CD4-positive, alpha-beta T cell (primary cell): Measurements from ENCODE around the gene RNF152. TPM values are rescaled to one million over a fixed set of nuclear protein-coding genes. Genes with fewer than 3 reads are reported as not detected.

Experiments
- ATAC-seq: fragments of 200-7000 bp; cut with Tn5 transposase; one replicate; pipeline ENCODE4 v1.10.0; 2022; ENCODE audit warnings: mild to moderate bottlenecking; ENCODE audit not compliant: poor library complexity
- CTCF ChIA-PET: fragments of 350-600 bp; sonication (Branson Sonifier 250); formaldehyde crosslinking; loops from one replicate; lab custom pipeline; 2021; ENCODE audit warnings: antibody characterized with exemption, inconsistent platforms; lab: Charles Lee
- POLR2A ChIA-PET: fragments of 350-600 bp; sonication (Branson Sonifier 250); formaldehyde crosslinking; loops from one replicate; lab custom pipeline; 2021; ENCODE audit warnings: antibody characterized with exemption, inconsistent platforms; lab: Charles Lee
- DNase-seq, 14 experiments: peaks; one replicate each; pipeline ENCODE4 v3.0.0-alpha.2; 2013 to 2020; ENCODE audit warnings: mixed read lengths in 2 of 14
- H3K27ac ChIP-seq, 2 donors: one replicate each; pipeline versions ENCODE4 v1.5.1 to v1.7.0; 2013; ENCODE audit warnings: low read length in 2 of 2, low read depth in 1 of 2, mild to moderate bottlenecking in 1 of 2
- H3K27me3 ChIP-seq, 2 experiments: 1 replicate in 1 of 2; 2 replicates in 1 of 2; pipeline versions ENCODE4 v1.6.1 to v1.7.0; 2013; ENCODE audit warnings: low read length in 2 of 2, control low read depth in 1 of 2, mild to moderate bottlenecking in 1 of 2, moderate library complexity in 1 of 2; ENCODE audit not compliant: insufficient read depth in 2 of 2, control insufficient read depth in 1 of 2
- H3K36me3 ChIP-seq: one replicate; pipeline ENCODE4 v1.6.1; 2013; ENCODE audit warnings: low read length, control low read depth; ENCODE audit not compliant: insufficient read depth
- H3K4me1 ChIP-seq: one replicate; pipeline ENCODE4 v1.6.1; 2013; ENCODE audit warnings: low read length, control low read depth; ENCODE audit not compliant: insufficient read depth
- H3K4me3 ChIP-seq: one replicate; pipeline ENCODE4 v1.5.1; 2013; ENCODE audit warnings: mild to moderate bottlenecking, low read length, moderate library complexity
- H3K9me3 ChIP-seq, 2 experiments: 1 replicate in 1 of 2; 2 replicates in 1 of 2; pipeline versions ENCODE4 v1.6.1 to v1.7.0; 2013; ENCODE audit warnings: low read length in 2 of 2, mild to moderate bottlenecking in 2 of 2, control low read depth in 1 of 2, moderate library complexity in 1 of 2; ENCODE audit not compliant: control insufficient read depth in 1 of 2, insufficient read depth in 1 of 2
- H3K27ac Mint-ChIP-seq: one replicate; pipeline ENCODE4 v1.8.0; 2020; ENCODE audit warnings: mixed read lengths
- H3K27me3 Mint-ChIP-seq: one replicate; pipeline ENCODE4 v1.8.0; 2021; ENCODE audit warnings: mixed read lengths
- H3K36me3 Mint-ChIP-seq: one replicate; pipeline ENCODE4 v1.8.0; 2021; ENCODE audit warnings: low read depth, mixed read lengths
- H3K4me1 Mint-ChIP-seq: one replicate; pipeline ENCODE4 v1.8.0; 2021; ENCODE audit warnings: low read depth, mixed read lengths
- H3K4me3 Mint-ChIP-seq: one replicate; pipeline ENCODE4 v1.8.0; 2020; ENCODE audit warnings: mild to moderate bottlenecking, mixed read lengths
- H3K9me3 Mint-ChIP-seq: one replicate; pipeline ENCODE4 v1.8.0; 2020; ENCODE audit warnings: mixed read lengths
- intact Hi-C, 2 experiments: fragments of 100-400 bp; cut with DNase I in 1 of 2; cut with micrococcal nuclease in 1 of 2; formaldehyde crosslinking; loops; one replicate each; pipeline versions ENCODE4 v1.15.1 to v1.9.0; 2023 to 2025; cut with DNase I, micrococcal nuclease
- total RNA-seq, 174 experiments: library from RNA in 2 of 174; stranded (reverse) in 2 of 174; gene quantifications; one replicate each; pipeline ENCODE4 v1.2.3 and lab custom pipeline; 2021 to 2026
- TF ChIP-seq, protein P1 (sequence below): fragments of 200-600 bp; IDR thresholded peaks from one replicate; pipeline ENCODE4 v1.8.0; 2022; ENCODE audit warnings: antibody characterized with exemption, mild to moderate bottlenecking

The RNF152 gene
- total RNA-seq, 2 experiments from 2014 or later, result 0.60 to 1.0 TPM

GRCh38 chr18:61893309-61893970 is 633 bp upstream of the RNF152 start:
- ChIA-PET CTCF (no interaction called here), POLR2A (no interaction called here)
- Mint-ChIP-seq H3K36me3 (peaks cover 12% of the 10 kb centered on the region), H3K27me3 (peaks cover 47% of the 10 kb centered on the region), H3K4me3 (peak overlapping the region; percentile 96), H3K9me3 (no peaks in the 10 kb centered on the region), H3K27ac (peak overlapping the region; percentile 21), H3K4me1 (peaks cover 14% of the 10 kb centered on the region)
- H3K27me3 ChIP-seq, result peaks cover 23 to 28% of the 10 kb centered on the region in 2 experiments
- peaks cover 20% of the 10 kb centered on the region for H3K4me1 ChIP-seq
- intact Hi-C loops, result loop anchor here in 1 of 2 experiments (5.0 kb wide), 1 partner anchor 311 kb away; no protein-coding TSS in a partner anchor
- H3K4me3 ChIP-seq, result peak overlapping the region; percentile 61
- TF ChIP-seq, protein P1, sequence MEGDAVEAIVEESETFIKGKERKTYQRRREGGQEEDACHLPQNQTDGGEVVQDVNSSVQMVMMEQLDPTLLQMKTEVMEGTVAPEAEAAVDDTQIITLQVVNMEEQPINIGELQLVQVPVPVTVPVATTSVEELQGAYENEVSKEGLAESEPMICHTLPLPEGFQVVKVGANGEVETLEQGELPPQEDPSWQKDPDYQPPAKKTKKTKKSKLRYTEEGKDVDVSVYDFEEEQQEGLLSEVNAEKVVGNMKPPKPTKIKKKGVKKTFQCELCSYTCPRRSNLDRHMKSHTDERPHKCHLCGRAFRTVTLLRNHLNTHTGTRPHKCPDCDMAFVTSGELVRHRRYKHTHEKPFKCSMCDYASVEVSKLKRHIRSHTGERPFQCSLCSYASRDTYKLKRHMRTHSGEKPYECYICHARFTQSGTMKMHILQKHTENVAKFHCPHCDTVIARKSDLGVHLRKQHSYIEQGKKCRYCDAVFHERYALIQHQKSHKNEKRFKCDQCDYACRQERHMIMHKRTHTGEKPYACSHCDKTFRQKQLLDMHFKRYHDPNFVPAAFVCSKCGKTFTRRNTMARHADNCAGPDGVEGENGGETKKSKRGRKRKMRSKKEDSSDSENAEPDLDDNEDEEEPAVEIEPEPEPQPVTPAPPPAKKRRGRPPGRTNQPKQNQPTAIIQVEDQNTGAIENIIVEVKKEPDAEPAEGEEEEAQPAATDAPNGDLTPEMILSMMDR, result no peak
- peaks cover 0 to 11% of the 10 kb centered on the region in 2 experiments for H3K9me3 ChIP-seq
- ATAC-seq, result peak; percentile 21
- DNase-seq, result peak in 9 of 14 experiments; percentile 1 to 42 (median 21)
- H3K36me3 ChIP-seq, result no peaks in the 10 kb centered on the region
- no peak overlapping the region for H3K27ac ChIP-seq

- H3K36me3 Mint-ChIP-seq, result peaks cover 12% of the 10 kb centered on the region
- ChIA-PET CTCF (no interaction called here), POLR2A (no interaction called here)
- H3K4me3 Mint-ChIP-seq, result peak overlapping the region; percentile 96
- no peak overlapping the region for H3K4me3 ChIP-seq
- TF ChIP-seq, protein P1, result no peak
- no peaks in the 10 kb centered on the region for H3K36me3 ChIP-seq
- intact Hi-C loops, result loop anchor here in 1 of 2 experiments (5.0 kb wide), 1 partner anchor 310 kb away; no protein-coding TSS in a partner anchor
- H3K27me3 Mint-ChIP-seq, result peaks cover 35% of the 10 kb centered on the region
- no peak overlapping the region for H3K27ac Mint-ChIP-seq
- peaks cover 0 to 11% of the 10 kb centered on the region in 2 experiments for H3K9me3 ChIP-seq
- no peak overlapping the region for H3K27ac ChIP-seq
- ATAC-seq, result no peak
- H3K4me1 ChIP-seq, result peaks cover 20% of the 10 kb centered on the region
- no peaks in the 10 kb centered on the region for H3K9me3 Mint-ChIP-seq
- H3K27me3 ChIP-seq, result peaks cover 22 to 24% of the 10 kb centered on the region in 2 experiments
- H3K4me1 Mint-ChIP-seq, result peaks cover 14% of the 10 kb centered on the region
- no peak for DNase-seq
Observed at GRCh38 chr18:61891894-61892293, 913 bp downstream of the RNF152 start.

DNA sequence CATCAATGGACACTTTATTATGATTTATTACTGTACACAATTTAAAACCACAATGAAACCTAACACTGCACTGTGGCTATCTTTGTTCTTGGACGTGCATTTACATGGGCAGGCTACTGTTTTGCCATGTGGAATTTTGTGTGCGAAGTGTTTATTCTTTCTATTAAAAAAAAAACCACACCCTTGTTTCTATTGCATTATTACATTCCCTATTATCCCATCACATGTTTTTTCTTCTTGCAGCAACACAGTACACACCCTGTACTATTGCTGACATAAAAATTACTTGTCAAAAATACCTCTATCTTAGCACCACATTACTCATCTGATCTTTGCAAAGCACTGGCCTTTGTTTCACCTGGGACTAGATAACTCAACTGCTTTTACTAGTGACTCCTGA is 1.5 kb downstream of the RNF152 start:
- Histone ChIP-seq H3K4me3 (no peak overlapping the region), H3K36me3 (no peaks in the 10 kb centered on the region), H3K27me3 (peaks cover 19 to 20% of the 10 kb centered on the region in 2 experiments), H3K4me1 (peaks cover 20% of the 10 kb centered on the region), H3K9me3 (peaks cover 0 to 11% of the 10 kb centered on the region in 2 experiments), H3K27ac (no peak overlapping the region)
- POLR2A ChIA-PET, result no interaction called here
- CTCF ChIA-PET, result no interaction called here
- DNase-seq (no peak), ATAC-seq (no peak)
- Mint-ChIP-seq H3K9me3 (no peaks in the 10 kb centered on the region), H3K27ac (no peak overlapping the region), H3K36me3 (peaks cover 12% of the 10 kb centered on the region), H3K4me1 (peaks cover 14% of the 10 kb centered on the region), H3K4me3 (no peak overlapping the region), H3K27me3 (peaks cover 29% of the 10 kb centered on the region)
- TF ChIP-seq, protein P1, result no peak
- intact Hi-C loops, result loop anchor here in 1 of 2 experiments (5.0 kb wide), 1 partner anchor 309 kb away; no protein-coding TSS in a partner anchor
